Measurements from ENCODE around the gene MKNK1.

MKNK1 gene

GRCh38 chr1:46536527-46536926 is 67.5 kb downstream of the MKNK1 start:
- no peak for DNase-seq

- DNase-seq: no peak
Observed at GRCh38 chr1:46535063-46535462, 69.0 kb downstream of the MKNK1 start.

GRCh38 chr1:46533179-46533864 is 70.7 kb downstream of the MKNK1 start:
- peak; percentile 55 for DNase-seq

GRCh38 chr1:46532498-46533178 is 71.4 kb downstream of the MKNK1 start:
- peak; percentile 55 for DNase-seq

- DNase-seq: no peak
Observed at GRCh38 chr1:46532095-46532494, 72.0 kb downstream of the MKNK1 start.

GRCh38 chr1:46530791-46531409 is 73.2 kb downstream of the MKNK1 start:
- DNase-seq: no peak

- DNase-seq: no peak
Observed at GRCh38 chr1:46530311-46530710, 73.8 kb downstream of the MKNK1 start.

- DNase-seq: no peak
Observed at GRCh38 chr1:46529031-46529630, 74.9 kb downstream of the MKNK1 start.

- no peak for DNase-seq
Observed at GRCh38 chr1:46528297-46528955, 75.6 kb downstream of the MKNK1 start.

- DNase-seq: peak; percentile 58
Observed at GRCh38 chr1:46527474-46528296, 76.4 kb downstream of the MKNK1 start.

GRCh38 chr1:46526691-46527291 is 77.3 kb downstream of the MKNK1 start:
- DNase-seq: no peak

GRCh38 chr1:46526013-46526690 is 77.9 kb downstream of the MKNK1 start:
- no peak for DNase-seq

- DNase-seq: no peak
Observed at GRCh38 chr1:46525253-46525983, 78.7 kb downstream of the MKNK1 start.

- DNase-seq: no peak
Observed at GRCh38 chr1:46524843-46525242, 79.2 kb downstream of the MKNK1 start.

GRCh38 chr1:46523496-46524353 is 80.3 kb downstream of the MKNK1 start:
- no peak for DNase-seq

- DNase-seq: no peak
Observed at GRCh38 chr1:46522969-46523320, 81.1 kb downstream of the MKNK1 start.

GRCh38 chr1:46522184-46522968 is 81.7 kb downstream of the MKNK1 start:
- DNase-seq: peak; percentile 27

GRCh38 chr1:46521414-46521813 is 82.7 kb downstream of the MKNK1 start:
- DNase-seq: no peak
